Sigmoid colon (tissue), 4 donors: Measurements from ENCODE around the gene SUCO.

Experiments
- EP300 ChIP-seq, 4 donors: sonication (generic); formaldehyde crosslinking; IDR thresholded peaks; one replicate each; pipeline ENCODE4 v1.6.1; 2017; ENCODE audit warnings: antibody characterized with exemption in 4 of 4
- POLR2A ChIP-seq, 2 donors: fragments of 450-650 bp; IDR thresholded peaks; one replicate each; pipeline ENCODE4 v1.6.1; 2016; ENCODE audit warnings: antibody characterized with exemption in 2 of 2, mild to moderate bottlenecking in 2 of 2, moderate library complexity in 2 of 2
- TF ChIP-seq, protein P1 (sequence below), 4 experiments: fragments of 450-650 bp in 3 of 4; fragments of 200-600 bp in 1 of 4; IDR thresholded peaks; one replicate each; pipeline ENCODE4 v1.5.1; 2016 to 2019; ENCODE audit warnings: antibody characterized with exemption in 4 of 4, mild to moderate bottlenecking in 3 of 4, moderate library complexity in 2 of 4

GRCh38 chr1:172638885-172639831 lies 106.2 kb downstream of the SUCO start:
- TF ChIP-seq, protein P1, sequence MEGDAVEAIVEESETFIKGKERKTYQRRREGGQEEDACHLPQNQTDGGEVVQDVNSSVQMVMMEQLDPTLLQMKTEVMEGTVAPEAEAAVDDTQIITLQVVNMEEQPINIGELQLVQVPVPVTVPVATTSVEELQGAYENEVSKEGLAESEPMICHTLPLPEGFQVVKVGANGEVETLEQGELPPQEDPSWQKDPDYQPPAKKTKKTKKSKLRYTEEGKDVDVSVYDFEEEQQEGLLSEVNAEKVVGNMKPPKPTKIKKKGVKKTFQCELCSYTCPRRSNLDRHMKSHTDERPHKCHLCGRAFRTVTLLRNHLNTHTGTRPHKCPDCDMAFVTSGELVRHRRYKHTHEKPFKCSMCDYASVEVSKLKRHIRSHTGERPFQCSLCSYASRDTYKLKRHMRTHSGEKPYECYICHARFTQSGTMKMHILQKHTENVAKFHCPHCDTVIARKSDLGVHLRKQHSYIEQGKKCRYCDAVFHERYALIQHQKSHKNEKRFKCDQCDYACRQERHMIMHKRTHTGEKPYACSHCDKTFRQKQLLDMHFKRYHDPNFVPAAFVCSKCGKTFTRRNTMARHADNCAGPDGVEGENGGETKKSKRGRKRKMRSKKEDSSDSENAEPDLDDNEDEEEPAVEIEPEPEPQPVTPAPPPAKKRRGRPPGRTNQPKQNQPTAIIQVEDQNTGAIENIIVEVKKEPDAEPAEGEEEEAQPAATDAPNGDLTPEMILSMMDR (IDR thresholded peaks at IDR 0.05) = no peak
- TF ChIP-seq POLR2A (IDR thresholded peaks at IDR 0.05) (no peak), EP300 (IDR thresholded peaks at IDR 0.05) (no peak)
